Islet precursor cell (in vitro differentiated cells): ENCODE measurements around the gene LINC01488.

Experiments
- DNase-seq: peaks from one replicate; pipeline ENCODE4 v3.0.0-alpha.2; 2018

LINC01488 gene

DNA sequence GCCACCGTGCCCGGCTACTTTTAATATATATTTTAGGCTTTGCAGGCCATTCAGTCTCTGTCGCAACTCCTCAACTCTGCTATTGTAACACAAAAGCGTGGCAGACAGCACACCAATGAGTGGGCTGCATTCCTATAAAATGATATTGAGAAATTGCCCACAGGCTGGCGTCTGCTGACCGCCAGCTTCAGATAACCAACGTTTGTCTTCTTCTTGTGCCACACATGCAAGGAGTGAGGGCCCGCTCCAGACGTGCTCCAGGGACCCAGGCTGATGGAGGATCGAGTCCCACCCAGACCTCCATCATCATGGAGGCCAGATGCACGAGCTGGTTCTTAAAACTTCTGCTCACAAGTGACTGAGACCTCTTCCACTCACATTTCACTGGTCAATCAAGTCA is 35.4 kb upstream of the LINC01488 start:
- DNase-seq: no peak

DNA sequence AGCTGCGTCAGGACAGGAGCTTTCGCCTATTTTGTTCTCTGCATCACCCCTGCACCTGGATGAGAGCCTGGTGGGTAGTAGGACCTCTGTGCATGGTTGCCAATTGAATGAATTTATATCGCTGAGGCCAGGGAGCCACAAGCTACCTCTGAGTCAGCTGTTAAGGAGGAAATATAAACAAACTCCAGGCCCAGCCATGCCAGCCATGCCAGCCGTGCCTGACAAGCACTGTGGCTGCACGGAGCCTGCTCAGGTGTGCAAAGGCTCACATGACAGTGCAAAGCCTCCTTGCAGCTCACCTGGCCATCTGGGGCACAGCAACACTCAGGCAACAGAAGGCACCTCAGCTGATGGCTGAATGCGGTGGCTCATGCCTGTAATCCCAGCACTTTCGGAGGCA is 33.7 kb upstream of the LINC01488 start:
- DNase-seq: no peak

DNA sequence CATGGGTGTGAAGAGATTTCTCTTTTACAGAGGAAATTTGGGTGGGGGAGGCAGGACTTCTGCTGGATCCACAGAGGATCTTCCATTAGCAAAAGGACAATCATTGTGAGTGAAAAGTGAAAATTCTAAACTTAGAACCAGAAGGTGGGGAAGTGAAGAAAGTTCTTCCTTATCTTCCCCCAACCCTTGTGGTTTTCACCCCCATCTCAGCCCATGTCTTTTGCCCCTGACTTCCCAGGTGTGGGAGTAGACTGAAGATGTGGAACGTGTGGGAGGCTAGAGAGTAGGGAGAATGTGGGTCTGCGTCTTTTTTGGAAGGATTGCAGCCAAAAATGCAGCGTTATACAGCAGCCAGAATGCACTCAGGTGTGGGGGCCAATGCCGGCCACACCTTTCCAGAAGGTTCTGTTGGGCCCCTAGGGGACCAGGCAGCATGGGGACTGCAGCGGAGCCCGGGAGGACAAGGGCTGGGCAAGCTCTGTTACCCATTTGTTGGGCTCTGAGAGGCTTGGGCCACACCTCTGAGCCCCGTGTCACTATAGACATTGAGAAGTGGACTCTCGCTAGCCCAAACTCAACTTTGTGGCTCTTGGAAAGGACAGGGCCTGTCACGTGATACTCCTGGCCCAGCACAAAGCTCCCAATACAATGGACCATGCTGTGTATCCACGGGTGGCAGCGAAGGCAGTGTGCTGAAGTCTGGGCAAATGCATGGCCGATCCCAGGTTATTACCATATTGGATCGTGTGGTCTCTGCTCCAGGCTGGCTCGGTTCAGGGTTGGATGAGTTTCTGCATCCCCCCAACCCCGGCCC is 32.8 kb upstream of the LINC01488 start:
- DNase-seq: no peak

DNA sequence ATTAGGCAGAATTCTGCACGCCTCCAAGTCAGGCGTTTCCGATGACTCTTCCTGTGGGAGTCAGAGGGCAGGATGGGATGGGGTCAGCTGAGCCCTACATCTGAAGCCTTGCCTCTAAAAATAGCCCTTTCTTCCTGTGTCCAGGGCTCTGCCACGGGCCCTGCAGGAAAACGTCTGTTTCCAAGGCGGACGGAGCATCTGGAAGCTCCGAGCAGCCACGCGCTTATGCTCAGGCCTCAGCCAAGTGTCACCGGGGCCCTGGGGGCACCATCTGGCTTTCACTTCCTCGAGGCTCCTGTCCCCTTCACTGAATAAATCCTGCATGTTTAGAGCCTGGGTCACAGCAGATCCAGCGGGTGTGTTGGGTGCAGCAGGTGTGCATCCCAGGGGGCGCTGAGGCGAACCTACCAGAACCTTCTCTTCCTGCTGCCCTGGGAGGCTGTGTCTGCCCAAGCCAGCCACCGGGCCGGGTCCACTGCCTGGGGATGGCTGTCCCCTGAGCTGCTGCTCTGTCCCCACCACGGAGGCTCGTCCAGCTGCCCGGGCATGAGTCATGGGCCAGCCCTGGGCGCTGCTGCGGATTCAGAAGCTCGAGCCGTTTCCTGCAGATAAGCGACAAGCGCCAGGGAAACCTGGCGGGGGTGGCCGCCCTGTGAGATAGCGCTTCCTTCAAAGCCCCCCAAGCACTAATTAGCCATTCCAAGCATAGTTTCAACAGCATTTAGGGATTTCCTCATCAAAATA is 32.0 kb upstream of the LINC01488 start:
- peak; percentile 90 for DNase-seq

DNA sequence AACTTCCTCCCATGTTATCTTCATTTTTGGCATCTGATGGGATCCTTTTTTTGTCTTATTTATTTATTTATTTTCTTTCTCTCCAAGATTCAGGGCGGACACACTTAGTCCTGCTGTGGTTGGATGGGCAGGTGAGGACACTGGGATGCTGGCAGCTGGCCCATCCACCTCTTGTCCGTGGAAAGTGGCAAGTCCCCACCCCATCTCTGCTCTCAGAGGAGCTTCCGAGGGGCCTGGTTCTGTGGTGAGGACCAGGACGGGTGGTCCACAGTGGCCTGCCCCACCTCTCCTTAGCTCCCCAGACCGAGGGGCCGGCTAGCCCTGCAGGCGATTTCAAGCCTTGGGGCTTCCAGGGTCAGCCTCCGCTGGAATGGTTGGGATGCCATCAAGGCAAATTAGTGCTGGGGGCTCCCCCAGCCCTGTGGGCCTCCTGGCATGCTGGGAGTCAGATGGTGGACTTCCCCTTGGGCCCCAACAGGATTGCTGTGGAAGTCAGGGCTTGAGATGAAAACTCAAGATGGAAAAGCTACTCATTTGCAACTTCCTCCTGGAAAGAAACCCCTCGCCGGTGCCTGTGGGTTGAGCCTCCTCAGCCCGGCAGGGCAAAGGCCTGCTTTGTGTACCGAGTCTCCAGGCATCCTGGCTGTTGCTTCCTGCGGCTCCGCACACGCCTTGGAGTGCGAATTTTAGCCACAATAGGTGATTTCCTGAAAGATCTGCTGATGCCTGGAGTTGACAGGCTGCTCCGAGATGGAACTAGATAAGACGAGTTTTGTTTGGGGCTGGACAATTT is 31.2 kb upstream of the LINC01488 start:
- no peak for DNase-seq

DNA sequence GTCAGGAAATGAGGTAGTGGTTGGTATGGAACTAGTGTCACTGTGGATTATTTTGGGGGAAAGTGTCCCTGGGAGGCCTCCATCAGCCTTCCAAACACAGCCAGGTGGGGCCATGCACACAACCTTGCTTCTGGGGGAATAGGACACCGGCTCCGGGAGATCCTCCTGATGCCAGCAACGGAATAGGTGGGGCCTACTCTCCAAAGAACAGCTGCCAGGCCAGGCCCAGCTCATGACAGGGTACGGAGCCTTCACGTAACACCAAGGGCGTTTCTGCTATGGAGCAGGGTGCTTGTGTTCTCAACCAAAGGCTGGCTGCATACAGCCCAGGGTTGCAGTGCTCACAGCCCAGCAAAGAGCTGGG is 30.6 kb upstream of the LINC01488 start:
- DNase-seq: no peak

DNA sequence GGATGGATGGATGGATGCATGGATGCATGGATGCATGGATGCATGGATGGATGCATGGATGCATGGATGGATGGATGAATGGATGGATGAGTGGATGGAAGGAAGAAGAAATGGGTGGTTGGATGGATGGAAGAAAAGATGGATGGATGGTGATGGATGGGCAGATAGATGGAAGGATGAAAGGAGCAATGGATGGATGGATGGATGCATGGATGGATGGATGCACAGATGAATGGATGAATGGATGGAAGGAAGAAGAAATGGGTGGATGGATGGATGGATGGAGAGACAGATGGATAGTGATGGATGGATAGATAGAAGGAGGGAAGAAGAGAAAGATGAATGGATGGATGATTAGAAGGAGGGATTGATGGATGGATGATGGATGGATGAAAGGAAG is 30.2 kb upstream of the LINC01488 start:
- DNase-seq: no peak

DNA sequence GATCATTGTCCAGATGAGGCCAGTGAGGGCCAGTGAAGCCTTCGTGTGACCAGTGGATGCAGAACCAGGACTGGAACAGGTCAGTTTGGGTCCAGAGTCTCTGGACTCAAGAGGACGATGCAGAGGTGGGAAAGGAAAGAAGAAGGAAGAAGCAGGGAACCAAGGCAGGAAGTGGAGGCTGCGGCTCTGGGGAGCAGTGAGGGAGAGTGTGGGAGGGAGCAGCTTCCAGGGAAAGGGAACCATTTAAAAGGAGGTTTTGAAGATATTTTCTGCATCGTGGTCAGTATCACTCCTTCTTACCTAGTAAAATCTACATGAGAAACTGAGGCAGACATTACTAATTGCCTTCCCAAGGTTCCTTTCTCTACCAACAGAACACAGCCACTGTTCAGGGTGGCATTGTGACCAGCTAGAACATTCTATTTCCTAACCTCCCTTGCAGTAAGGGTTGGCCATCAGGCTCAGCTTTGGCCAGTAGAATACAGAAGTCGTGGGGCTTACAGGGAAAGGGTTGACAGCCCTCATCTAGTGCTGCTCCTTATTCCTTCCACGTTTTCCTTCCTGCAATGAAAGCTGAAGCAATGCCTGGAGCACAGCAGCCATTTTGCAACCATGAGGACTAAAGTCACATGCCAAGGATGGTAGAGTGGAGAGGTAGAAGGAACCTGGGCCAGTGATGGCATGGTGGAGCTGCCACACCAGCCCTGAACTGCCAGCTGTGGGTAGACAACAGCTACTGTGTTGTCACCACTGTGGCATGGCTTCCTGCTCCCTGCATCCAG is 29.1 kb upstream of the LINC01488 start:
- DNase-seq: no peak

DNA sequence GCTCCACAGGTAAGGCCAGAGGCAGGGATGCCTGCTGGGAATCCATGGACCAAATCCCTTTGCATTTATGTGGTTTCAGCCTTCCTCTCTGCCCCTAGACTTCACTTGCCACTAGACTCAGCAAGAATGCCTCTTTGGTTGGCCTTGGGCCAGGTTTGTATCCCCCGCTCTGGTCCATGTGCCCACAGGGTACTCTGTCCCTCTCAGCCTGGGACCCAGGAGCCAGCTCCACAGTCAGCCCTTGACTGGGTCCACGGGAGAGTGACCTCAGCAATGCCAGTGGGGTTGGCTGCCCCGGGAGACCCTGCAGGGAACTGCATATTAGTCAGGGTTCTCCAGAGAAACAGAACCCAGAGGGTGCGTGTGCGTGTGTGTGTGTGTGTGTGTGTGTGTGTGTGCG is 28.3 kb upstream of the LINC01488 start:
- DNase-seq: no peak

DNA sequence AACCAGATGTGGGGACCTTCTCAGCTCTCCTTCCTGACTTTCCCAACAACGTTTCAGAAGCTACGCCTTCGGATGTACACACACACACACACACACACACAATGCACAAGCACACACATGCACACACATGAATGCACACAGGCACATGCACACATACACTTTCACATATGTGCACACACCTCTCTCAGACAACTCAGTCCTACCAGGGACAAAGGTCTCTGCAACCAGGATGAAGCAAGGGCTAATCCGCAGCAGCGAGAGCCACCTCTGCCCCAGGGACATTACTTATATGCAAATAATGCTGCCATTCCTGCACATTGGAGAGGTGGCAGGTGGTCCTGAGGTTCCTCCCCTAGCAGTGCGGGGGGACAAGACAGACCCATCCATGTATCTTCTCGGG is 27.4 kb upstream of the LINC01488 start:
- no peak for DNase-seq

DNA sequence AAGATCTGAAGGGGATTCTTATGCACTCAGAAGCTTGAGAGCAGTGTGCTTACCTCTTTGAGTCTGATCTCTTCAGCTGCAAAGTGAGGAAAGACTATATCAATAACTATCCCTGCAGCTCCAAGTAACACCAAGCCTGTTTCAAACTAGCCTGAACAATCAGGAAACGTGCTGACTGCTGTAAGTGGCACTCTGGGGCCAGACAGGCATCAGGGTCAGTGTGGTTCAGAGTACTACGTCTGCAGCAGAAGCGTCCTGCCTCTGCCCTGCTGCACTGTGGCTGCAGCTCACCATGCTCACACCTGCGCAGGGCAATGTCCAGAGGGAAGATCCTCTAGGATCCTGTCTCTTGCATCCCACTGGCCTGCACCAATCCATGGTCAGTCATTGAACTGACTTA is 25.5 kb upstream of the LINC01488 start:
- DNase-seq: no peak

DNA sequence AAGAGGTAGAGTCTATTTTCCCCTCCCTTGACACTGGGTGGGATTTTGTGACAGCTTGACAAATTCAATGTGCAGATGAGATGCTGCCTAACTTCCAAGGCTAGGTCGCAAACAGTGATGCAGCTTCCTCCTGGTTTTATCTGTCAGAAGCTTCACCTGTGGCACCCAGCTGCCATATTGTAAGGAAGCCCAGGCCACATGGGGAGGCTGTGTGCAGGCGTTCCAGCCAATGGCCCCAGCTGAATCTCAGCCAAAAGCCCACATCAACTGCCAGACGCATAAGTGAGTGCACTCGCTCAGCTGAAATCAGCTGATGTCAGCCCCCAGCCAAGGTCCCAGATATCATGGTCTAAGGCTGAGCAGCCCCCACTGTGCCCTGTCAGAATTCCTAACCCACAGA is 24.8 kb upstream of the LINC01488 start:
- DNase-seq: no peak

DNA sequence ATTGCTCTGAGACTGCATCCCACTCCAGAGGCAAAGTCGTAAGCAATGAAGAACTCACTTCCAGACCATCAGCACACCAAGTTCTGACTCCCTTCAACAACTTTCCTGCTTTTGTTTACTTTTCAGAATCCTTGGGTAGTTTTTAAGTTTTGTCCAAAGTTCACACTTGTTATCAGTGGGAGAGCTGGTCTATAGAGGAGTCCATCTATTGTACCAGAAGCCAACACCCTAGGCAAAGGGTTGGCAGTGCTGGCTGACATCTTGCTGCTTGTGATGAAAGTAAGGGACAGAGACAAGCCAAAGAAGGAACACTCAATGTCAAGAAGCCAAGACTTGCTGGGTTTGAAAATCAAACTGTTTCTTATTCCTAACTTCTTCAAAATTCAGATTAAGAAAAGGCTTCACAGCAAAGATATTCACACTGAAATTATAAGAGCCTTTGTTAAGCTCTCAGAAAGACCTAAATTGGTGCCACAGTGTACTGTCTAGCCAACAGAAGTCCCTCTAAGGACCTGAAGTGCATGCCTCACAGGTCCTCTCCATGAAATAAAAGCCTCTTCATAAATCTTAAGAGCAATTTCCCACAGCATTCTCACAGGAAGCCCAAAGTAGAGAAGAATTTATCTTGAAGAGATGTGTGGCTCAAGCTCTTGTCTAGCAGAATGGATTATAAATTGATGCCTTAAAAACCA is 21.5 kb upstream of the LINC01488 start:
- DNase-seq: no peak

DNA sequence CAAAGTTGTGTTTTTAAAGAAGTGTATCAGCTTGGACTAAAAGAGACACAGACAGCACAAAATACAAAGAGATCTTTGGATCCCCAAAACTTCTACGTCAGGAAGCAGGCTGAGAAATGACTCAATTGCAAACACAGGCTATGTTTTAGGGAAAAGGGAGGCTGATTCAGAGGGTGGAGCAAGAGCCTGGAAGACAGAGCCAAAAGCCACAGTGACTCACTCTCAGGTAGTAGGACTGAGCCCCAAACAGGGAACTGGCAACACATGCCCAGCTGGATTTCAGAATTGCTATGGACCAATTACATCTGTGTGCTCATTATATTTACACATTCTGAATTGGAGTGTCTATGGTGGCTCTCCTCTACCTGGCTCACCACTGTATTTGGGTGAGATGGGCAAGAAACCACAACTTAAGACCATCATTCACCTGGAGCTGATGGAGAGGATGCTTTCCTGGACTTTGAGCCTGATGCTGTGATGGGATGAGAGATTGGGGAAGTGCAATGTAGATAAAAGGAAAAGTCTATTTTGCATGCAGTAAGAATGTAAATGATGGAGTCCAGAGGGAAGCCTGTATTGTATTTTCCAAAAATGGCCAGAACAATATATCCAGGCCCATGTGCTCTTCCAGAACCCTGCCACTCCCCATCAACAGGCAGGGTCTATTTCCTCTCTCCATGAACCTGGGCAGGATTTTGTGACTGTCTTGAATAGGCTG is 20.8 kb upstream of the LINC01488 start:
- DNase-seq: no peak

DNA sequence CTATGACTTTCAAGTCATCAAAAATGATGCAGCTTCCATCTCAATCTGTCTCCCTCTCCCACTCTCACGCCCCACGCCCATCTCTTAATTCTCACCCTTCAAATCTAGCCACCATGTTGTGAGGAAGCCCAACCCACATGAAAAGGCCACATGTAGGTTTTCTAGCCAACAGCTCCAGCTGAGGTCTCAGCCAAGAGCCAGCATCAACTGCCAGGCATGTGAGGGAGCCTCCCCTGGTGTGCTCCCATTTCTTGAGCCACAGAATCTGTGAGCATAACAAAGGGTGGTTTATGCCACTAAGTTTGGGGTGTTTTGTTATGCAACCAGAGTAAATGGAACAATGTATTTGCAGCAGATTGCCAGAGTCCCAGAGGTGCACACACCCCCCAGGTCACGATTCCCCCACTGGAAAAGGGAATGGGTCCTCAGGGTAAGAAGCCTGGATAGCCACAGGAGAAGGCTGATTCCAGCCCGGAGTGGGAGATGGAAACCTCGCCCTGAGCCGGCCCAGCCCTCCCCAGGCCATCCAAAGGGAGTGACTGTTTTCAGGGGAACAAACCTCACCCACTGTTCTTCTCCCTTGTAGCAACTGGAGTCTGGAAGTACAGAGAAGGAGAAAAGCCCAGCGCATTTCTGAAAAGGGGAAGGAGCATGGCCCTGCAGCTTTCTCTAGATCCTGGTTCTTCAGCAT is 20.0 kb upstream of the LINC01488 start:
- DNase-seq: no peak

DNA sequence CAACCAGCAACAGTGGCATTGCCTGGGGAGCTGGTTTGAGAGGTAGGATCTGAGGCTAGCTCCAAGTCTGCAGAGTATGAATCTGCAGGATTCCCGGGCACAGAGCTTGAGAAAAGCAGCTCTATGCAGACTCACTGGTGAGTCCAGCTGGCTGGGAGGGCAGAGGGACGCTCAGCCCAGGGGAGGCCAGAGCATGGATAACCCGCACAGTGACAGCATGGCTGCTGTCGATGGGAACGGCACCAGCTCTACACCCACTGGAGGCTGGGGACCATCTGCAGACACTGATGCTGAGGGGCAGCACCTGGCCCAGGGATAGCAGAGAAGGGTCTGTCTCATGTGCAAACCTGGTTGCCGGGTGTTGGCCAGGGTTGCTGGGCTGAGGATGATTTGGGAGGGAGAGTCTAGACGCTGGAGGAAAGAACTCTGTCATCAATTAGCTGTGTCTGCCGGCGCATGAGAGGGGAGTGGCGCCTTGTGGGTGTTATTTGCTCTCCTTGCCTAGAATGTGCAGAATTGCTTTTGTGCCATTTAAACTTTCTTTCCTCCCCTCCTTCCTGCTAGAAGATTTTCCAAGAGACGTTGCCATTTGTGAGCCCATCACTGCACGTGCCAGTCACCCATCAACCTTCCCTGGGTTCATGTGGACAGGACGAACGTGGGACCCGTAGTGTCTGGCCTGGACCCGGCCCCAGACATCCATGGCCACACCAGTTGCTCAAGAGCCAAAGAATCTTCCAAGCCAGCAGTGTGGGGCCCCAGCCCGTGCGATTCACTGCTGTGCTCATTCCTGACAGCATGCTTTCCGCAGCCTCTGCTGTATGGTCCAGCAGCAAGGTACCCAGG is 19.1 kb upstream of the LINC01488 start:
- DNase-seq: no peak

DNA sequence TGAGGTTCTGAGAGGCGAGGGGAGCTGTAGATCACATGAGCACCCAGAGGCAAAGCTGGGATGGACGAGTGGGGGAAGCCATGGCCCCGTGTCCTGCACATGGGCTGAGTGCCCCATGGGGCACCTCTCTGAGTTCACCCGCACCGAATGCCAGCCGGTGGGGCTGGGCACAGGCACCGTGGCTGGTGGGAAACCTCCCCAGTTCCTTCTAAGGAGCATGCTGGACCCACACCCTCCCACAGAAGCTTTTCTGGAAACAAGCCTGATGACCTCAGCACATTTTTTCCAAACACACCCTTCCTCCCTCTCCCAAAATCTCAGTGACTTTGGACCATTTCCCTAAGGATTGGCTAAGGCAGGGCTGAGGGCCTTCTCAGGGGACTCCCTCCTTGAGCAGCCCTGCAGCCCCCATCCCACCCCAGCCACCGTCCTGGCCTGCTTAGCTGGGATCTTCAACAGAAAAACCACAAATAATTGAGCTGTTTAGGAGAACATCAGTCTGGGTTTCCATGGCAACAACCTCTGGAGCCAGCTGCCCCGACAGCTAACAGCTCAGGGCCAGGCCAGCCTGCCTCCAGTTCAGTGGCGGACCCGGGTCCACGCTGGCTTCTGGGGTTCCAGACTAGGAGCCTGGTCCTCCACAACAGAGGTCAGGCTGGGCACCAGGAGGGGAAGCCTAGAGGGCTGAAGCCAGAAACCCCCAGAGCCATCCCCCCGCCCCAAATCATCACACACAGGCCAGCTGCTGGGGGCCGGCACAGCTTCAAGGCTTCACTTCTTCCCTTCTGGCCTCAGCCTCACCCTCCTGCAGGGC is 18.1 kb upstream of the LINC01488 start:
- peak; percentile 83 for DNase-seq

DNA sequence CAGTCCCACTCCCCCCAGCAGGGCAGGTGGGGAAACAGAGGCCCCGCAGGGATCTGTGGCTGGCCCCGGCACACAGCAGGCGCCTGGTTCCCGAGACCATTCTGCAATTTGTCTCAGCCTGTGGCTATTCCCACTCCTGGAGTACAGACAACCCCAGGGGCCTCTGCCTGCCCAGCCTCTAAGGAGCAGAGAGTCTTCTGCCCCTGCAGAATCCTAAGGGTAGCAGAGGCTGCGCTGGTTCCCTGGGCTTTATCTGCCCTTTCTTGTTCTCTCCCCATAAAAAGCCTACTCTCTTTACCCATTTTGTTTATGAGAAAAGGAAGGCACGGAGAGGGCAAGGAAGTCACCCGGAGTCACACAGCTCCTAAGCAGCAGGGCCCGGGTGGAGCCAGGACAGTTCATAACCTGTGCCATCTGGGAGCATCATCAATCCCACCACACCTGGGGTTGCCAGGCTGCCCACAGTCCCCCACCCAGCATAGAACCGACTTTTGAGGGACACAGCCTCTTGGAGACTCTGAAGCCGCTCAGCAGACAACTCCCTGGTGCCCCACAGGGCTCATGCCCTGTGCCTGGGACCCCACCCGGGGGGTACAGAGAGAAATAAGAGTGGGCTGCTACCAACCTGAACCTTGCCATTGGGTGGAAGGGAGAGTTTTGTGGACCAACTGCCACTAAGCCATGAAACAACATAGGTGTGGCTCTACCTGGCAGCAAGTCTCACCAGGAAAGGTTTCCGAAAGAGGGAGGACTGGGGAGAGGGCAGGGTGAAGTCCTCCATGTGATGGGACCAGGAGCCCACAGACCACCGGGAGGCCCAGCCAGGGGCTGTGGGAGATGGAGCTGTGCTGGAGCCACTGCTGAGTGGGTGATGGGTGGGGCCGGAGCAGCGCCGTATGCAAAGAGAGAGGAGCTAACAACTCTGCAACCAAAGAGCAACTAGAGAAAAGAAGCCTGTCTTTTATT is 17.2 kb upstream of the LINC01488 start:
- DNase-seq: no peak
